ENCODE results near the gene RPL6.
"Not testable (repeated sequence)": the region's sequence is repeated elsewhere in the genome, so short reads cannot be mapped to it uniquely, and the experiment has no call there.

The RPL6 gene

DNA sequence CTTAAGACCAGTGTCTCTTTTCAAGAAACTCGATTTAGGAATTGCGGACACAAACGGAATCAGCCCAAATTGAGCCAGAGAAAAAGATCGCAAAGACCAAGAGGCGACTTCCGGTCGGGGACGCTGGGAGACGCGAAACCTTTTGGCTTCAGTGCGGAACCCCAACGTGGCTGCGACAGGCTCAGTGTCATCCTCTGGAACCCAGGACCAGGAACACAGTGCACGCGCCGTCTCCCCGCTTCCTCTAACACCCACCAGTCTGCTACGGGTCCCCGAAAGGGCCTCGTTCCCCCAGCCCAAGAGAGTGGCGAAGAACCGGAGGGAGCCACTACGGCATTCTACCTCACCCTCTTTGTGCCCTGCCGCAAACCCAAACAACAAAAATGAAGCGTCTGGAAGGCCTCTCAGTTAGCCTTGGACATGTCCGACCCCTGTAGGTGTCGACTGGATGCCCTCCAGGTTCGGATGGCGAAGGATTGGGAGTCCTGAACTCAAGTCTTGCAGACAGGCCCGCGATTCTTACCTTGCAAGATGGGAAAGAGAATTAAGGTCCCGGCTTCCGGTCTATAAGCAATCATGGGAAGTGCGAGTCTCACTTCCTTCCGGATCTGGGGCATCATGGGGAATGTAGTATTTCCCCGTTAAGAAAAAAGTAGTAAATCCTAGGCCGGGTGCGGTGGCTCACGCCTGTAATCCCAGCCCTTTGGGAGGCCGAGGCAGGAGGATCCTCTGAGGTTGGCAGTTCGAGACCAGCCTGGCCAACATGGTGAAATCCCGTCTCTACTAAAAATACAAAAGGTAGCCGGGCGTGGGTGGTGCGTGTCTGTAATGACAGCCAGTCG, at the start of gene RPL6:
Gene RPL6, minus strand, starts transcription at position 542 of the 842 bp plus-strand sequence. CDS start 949 bp downstream, outside the sequence.
- peak; percentile 95 for DNase-seq

DNA sequence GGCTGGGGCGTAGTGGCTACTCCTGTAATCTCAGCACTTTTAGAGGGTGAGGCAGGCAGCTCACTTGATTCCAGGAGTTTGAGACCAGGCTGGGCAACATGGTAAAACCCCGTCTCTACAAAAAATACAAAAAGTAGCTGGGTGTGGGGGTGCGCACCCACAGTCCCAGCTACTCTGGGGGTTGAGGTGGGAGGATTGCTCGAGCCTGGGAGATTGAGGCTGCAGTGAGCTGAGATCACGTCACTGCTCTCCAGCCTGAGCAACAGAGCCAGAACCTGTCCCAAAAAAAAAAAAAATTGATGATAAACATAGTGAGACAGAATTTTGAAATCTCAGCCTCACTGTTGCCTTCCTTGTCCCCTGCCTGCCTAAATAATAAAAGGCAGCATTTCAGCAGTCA, 49.3 kb upstream of the RPL6 start:
- no peak for DNase-seq

DNA sequence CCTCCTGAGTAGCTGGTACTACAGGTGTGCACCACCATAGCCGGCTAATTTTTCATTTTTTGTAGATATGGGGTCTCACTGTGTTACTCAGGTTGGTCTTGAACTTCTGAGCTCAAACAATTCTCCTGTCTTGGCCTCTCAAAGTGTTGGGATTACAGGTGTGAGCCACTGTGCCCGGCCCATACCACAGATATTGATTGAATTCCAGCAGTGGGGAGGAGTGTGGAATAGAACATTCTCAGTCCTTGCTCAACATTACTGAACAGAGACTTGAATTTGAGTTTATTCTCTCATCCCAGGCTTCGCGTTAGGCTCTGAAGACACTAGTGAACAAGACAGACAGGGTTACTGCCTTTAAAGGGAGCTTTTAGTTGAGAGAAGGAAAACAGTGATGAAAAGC, 48.9 kb upstream of the RPL6 start:
- DNase-seq: no peak

DNA sequence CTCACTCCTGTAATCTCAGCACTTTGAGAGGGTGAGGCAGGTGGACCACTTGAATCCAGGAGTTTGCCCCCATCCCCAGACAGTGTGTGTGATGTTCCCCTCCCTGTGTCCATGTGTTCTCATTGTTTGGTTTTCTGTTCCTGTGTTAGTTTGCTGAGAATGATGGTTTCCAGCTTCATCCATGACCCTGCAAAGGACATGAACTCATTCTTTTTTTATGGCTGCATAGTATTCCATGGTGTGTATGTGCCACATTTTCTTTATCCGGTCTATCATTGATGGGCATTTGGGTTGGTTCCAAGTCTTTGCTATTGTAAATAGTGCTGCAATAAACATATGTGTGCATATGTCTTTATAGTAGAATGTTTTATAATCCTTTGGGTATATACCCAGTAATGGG, 47.7 kb upstream of the RPL6 start:
- DNase-seq: not testable (repeated sequence)

DNA sequence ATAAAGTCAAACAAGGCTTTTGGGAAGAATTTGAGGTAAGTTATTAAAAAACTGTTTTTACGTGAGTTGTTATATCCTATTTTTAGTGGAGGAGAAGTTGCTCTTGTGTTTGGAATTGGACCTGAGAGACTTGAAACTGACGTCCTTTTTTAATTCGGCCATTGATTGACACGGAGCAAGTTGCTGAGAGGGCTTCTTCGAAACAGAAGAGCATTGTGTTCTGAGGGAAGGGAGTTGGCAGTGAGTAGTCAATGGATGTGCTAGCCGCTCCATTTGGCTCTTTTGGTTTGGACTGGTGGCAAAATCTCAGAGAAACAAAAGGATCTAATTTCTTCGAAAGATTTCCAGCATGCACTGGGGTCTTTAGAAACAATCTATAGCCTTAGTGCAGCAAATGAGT, 46.6 kb upstream of the RPL6 start:
- no peak for DNase-seq

DNA sequence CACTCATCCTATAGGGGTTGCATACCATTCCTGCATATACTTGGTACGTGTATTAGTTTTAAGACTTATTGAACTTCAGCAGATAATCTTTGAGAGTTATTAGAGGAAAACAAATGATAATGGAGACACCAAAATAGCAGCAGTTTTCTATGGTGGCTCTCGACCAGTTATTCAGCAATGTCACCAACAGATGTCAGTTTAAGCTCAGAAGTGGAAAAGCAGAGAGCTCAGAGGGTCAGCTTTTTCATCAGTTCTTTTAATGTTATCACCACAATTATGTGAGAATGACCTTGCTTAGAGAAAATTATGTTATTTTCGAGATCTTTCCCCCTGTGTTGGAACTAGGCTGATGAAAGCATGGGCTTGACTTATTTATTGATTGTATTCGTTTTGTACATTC, 41.3 kb upstream of the RPL6 start:
- no peak for DNase-seq

DNA sequence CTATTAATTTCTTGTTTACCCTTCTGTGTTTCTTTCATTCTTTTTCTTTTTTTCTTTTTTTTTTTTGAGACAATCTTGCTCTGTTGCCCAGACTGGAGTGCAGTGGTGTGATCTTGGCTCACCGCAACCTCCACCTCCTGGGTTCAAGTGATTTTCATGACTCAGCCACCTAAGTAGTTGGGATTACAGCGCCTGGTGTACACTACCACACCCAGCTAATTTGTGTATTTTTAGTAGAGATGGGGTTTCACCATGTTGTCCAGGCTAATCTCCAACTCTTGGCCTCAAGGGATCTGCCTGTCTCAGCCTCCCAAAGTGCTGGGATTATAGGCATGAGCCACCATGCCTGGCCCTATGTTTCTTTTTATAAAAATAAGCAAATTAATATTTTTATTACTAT, 38.8 kb upstream of the RPL6 start:
- not testable (repeated sequence) for DNase-seq

DNA sequence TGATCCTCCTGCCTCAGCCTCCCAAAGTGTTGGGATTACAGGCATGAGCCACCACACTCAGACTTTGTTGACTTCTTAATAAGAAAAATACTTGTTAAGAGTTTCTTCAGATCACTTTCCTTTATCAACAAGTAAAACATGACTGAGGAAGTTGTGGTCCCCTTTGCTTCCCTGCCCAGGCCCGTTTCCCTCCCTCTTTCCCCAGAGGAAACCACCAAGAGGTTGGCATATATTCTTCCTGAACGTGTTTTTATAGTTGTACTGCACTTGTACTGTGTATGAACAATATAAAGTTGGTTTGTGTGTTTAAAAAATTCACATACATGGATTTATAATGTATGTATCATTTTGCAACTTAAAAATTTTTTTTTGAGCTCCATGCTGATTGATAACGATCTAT, 37.7 kb upstream of the RPL6 start:
- no peak for DNase-seq

DNA sequence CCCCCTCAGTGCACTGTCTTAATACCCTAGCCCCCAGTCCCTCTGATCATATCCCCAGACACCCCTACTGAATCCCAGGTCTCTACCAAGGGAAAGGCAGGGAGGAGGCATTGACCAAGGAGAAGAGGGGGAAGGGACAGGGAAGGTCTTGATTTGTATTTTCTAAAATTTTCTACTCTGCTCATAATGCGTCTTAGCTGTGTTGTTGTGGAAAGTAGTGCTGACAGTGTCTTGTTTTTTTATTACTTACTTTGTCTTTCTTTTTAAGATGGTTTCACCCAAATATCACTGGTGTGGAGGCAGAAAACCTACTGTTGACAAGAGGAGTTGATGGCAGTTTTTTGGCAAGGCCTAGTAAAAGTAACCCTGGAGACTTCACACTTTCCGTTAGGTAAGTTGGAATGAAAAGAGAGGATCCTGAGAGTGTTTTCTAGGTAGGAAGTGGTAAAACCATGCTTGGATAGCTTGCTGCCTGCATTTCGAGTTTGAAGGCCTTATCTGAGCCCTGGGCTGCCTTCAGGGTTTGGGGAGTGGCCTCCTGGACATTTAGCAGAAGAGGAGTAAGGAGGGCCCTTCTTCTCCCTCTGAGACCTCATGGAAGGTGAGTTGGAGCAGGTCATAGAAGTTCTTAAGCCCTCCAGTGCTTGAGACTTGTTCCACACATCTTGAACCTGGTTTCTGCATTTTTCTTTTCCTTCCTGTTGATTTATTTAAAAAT, 36.8 kb upstream of the RPL6 start:
- DNase-seq: no peak

DNA sequence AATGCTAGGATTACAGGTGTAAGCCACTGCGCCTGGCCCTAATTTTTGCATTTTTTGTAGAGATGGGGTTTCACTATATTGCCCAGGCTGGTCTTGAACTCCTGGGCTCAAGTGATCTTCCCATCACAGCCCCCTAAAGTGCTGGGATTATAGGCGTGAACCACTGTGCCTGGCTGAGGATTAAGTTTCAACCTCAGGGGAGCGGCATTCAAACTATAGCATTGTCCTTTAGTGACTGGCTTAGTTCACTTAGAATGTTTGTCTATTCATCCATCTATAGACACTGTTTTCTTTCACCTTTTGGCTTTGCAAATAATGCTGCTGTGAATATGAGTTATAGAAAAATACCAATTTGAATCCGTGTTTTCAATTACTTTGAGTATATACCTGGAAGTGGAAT, 34.5 kb upstream of the RPL6 start:
- DNase-seq: no peak

DNA sequence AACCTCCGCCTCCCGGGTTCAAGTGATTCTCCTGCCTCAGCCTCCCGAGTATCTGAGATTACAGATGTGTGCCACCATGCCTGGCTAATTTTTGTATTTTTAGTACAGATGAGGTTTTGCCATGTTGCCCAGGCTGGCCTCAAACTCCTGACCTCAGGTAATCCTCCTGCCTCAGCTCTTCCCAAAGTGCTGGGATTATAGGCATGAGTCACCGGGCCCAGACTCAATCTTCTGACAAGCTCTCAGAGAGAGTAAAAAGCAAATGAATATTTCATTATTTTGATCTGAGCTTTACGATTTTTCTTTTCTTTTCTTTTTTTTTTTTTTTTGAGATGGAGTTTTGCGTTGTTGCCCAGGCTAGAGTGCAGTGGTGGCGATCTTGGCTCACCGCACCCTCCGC, 31.2 kb upstream of the RPL6 start:
- DNase-seq: not testable (repeated sequence)

DNA sequence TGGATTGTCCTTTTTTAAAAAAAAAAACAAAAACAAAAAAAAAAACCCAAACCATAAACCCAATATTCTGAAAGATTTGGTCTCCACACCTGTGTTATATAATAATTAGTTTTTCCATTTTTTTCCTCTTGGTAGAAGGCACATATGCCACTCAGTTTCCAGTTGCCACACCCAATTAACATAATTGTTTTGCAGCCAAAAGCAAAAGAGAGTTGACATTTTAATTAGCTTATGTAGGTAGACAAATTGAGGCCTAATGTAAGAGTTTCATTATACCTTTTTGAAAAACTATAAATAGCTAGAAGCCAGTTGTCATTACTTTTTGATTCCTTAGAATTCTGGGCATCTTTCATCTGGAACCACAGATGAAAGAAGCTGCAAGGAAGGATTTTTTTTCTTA, 30.4 kb upstream of the RPL6 start:
- DNase-seq: no peak

DNA sequence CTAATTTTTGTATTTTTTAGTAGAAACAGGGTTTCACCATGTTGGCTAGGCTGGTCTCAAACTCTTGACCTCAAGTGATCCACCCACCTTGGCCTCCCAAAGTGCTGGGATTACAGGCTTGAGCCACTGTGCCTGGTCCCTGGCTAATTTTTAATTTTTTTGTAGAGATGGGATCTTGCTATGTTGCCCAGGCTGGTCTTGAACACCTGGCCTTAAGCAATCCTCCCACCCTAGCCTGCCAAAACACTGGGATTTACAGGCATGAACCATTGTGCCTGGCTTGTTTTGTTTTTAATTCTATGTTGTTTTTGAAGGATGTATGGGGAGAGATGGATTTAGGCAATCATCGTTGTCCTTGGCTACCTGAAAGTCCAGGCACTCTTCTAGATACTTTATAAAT, 29.2 kb upstream of the RPL6 start:
- DNase-seq: not testable (repeated sequence)

DNA sequence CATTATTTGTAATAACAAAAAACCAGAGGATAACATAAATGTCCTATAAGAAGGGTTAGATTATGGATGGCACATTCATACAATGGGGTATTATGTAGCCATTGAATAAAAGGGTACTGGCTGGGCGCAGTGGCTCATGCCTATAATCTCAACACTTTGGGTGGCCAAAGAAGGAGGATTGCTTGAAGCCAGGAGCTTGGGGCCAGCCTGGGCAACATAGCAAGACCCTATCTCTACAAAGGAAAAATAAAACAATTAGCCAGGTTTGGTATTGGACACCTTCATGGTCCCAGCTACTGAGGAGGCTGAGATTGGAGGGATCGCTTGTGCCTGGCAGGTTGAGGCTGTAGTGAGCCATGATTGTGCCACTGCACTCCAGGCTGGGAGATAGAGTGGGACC, 24.1 kb upstream of the RPL6 start:
- no peak for DNase-seq

DNA sequence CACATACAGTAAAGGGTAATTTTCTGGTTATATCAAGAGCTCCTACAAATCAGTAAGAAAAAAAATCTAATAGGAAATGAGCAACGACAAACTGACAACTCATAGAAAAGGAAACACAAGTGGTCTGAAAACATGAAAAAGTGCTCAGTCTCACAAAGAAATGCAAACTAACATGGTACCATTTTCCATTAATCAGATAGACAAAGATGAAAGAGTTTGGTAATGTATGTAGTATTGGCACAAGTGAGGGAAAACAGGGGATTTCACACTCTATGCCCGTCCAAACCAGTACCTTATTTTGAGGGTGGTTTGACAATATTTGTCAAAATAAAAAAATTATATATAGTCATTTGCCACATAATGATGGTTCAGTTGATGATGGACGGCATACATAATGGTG, 22.6 kb upstream of the RPL6 start:
- DNase-seq: no peak

DNA sequence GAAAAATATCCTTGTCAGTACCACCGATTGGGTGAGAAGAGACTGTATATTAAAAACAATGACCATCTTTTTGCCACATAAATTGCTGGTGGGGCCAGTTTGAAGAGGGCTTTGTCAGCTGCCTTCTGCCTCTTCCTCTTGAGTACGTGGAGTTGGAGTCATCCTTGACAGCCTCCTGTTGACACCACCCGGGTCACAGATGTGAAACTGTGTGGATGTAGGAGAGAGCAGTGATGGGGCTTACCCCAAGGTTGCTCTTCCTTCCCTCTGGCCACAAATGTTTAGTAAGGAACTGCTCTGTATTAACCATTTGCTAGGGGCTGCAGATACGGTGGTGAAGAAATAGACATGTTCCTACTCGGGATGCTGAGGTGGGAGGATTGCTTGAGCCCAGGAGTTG, 21.5 kb upstream of the RPL6 start:
- DNase-seq: no peak

DNA sequence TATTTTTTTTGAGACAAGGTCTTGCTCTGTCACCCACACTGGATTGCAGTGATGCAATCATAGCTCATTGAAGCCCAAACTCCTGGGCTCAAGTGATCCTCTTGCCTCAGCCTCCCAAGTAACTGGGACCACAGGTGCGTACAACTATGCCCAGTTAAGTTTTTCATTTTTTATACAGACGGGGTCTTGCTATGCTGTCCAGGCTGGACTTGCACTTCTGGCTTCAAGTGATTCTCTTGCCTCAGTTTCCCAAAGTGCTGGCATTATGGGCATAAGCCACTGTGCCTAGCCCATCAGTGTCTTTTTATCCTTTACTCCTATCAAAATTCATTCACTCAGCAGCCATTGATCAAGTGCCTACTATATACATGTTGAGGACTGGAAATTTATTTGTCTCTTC, 18.4 kb upstream of the RPL6 start:
- DNase-seq: no peak

DNA sequence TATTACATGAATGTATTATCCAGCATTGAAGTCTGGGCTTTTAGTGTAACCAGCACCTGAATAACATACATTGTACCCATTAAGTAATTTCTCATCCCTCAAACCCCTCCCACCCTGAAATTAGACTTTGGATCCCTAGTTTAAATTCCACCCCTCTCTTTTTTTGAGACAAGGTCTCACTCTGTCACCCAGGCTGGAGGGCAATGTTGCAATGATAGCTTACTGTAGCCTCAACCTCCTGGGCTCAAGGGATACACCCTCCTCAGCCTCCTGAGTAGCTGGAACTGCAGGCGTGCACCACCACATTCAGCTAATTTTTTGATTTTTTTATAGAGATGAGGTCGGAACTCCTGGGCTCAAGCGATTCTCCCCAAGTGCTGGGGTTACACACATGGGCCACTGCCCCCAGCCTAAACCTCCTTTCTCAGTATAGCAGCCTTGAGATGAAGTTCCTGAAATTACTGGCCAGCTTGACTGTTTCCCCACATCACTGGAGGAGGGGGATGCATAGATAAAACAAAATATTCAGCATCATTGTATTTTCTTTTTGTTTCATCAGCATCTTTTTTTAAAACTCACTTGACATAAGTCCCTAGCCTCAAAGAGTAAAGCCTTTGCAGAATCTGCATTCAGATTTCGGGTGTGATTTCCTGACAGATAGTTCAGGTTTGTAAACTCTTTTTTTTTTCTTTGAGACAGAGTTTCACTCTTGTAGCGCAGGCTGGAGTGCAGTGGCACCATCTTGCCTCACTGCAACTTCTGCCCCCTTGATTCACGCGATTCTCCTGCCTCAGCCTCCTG, 16.4 kb upstream of the RPL6 start:
- DNase-seq: no peak

DNA sequence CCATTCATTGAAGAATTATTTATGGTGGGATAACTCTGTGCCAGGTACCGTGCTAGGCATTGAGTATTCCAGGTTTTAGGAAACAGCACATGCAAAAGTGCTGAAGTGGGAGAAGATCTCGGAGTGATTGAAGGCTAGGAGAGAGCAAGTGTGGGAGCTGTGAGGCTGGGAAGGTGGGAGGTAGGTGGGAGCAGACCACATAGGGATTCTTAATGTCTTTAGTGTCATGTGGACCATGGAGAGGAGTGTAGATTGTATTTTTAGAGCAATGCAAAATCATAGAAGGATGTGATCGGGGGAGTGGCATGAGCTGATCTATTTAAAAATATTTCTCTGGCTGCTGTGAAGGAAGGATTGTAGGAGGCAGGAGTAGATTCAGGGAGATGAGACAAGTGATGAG, 14.7 kb upstream of the RPL6 start:
- no peak for DNase-seq

DNA sequence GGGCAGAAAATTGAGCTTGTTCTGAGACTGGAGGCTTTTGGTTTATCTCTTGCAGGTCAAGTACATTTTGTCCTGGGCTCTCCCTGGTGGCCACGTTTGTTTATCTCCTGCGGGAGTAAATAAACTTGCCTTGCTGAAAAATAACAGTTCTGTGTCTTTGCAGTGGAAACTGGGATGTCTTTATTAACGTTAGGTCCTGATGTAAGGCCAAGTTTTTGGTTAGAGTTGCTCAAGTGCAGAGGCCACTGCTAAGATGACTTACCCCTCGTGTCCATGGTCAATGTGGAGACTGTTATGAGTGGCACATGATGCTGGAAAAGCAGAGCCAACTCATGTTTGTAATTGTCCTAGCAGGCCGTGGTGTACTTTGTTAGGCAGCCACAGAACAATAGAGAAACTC, 13.1 kb upstream of the RPL6 start:
- no peak for DNase-seq

DNA sequence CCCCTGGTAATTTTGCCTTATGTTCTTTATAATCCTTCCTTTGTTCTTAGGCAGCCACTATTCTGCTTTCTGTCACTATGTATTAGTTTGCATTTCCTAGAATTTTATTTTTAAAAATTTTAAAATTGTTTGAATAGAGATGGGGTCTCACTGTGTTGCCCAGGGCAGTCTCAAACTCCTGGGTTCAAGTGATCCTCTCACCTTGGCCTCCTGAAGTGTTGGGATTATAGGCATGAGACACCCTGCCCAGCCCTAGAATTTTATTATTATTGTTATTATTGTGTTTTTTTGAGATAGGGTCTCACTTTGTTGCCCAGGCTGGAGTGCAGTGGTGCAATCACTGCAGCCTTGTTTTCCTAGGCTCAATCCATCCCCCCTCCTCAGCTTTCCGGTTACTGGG, 12.0 kb upstream of the RPL6 start:
- no peak for DNase-seq

DNA sequence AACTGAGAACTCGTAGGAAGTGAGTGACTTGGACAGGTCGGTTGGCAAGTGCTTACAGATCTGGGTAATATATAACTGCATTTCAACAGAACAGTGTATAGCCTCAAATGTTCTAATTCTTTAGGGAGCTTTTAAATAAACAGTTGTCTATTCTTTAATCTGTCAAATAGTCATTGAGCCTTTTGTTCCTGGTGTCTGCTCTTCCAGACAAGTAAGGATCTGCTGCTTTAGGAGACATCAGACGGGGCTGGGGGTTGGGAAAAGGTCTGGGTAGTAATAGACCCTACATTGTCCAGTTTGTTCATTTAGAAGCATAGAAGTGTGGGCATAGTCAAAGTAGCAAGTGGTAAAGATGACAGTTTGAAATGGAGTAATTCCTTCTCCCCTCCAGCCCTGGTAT, 11.3 kb upstream of the RPL6 start:
- DNase-seq: no peak

DNA sequence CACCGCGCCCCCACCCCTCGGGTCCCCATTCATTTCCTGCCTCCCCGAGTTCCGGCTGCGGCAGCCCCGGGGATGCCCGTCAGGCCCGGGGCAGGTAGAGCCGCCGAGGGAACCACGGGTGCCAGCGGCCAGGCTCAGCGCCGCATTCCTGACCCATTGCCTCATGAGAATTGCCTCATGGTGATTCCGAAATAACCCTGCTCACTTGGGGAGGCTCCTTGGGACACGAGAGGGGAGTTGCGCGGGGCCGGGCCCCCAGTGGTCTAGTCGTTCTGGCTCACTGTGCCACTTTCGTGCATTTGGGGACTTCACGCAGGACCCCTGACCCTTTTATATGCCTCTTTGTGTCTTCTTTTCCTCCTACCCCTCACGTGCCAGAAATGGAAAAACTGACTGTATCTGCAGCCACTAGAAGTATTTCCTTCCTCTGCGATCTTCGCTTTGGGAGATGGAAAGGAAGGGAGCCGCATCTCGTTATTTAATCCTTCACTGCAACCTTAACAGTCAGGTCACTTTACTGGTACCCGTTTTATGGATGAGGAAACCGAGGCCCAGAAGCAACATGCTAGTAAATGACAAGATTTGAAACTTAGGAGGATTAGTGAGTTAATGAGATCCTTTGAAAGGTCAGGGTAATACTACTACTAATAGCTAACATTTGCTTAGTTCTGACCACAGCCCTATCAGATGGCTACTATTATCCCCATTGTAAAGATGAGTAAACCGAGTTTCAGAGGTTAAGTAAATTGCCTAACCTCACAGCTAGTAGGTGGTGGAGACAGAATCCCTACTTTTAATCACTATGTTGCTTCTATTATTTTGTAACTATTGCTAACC, 10.1 kb upstream of the RPL6 start:
- no peak for DNase-seq

Measured in SHP77 treated with DMSO at 0.1 percent for 48 hours (cell line).